NCI-H1694 treated with DMSO at 0.1 percent for 48 hours (cell line): Measurements from ENCODE around the gene NEO1.
"Not testable (repeated sequence)": the region's sequence is repeated elsewhere in the genome, so short reads cannot be mapped to it uniquely, and the experiment has no call there.

Experiments used
- DNase-seq: peaks from one replicate; lab custom pipeline; 2025; lab: John Stamatoyannopoulos, UW

NEO1 gene

DNA sequence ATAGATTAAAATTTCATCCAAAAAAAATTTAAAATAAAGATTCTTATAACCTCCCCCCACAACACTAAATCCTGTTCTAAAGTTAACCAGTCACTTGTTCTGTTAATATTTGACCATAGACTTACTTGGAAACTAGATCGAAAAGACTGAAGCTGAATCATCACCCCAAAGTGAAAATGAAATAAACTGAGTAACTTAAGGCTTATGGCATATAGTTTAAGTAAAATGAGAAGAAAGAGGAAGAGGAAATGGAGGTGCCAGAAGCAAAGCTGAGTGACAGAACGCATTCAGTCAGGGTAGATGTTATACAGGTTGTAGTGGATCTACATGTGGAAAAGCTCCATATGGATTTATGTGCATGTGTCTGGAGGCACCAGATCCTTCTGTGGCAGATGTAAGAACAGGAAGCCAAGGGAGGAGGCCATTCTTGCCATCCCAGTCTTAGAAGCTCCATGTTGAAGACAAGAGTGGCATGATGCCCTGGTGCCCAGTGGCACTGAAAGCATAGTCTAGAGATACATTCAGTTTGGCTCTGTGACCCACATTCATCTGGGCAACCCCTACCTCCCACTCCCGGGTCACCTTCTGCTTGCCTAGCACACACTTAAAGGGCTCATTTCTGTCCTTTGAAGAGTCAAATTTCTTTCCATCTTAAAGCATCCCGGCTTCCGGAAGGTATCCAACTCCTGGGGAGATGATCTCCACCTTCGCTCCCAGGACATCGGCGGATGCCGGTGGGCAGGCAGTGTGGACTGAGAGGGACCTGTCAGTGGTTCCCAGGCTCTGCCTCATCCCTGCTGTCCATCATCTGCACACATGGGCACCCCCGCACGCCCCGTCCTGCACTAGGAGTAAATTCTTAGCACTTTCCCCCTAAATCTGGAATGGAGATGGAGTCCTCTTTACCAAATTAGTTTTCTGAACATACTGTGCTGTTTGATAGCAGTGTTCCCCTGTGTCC is 90.8 kb downstream of the NEO1 start:
- DNase-seq, result no peak

GRCh38 chr15:73143763-73144155 is 91.5 kb downstream of the NEO1 start:
- DNase-seq, result no peak

DNA sequence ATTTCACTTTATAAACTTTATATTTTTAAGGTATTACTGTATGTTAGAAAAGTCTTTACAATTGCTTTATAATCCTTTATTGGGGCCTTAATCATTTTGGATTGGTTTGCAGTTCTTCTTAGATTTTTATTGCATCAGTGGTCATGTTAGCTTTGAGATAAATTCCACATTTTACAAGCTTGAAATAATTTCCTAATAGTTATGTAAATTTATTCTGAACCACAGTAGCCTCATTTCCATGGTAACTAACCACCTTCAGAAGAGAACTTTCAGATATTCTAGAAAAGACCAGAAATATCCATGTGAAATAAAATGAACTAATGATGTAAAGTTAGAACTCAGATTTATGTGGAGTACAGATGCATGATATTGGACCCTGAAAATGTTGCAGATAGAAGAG is 94.2 kb downstream of the NEO1 start:
- DNase-seq, result no peak

DNA sequence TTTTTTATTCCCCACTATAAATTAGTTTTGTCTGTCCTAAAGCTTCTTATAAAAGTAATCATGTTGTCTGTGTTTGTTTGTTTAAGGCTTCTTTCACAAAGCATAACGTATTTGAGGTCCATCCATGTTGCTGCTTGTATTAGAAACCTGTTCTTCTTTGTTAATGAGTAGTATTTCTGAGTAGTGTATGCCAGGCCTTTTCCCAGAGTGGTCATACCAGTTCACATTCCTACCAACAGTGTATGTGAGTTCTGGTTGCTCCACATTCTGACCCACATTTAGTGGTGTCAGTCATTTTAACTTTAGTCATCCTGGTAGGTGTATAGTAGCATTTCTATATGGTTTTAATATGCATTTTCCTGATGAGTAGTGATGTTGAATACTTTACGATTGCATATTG is 98.6 kb downstream of the NEO1 start:
- no peak for DNase-seq

DNA sequence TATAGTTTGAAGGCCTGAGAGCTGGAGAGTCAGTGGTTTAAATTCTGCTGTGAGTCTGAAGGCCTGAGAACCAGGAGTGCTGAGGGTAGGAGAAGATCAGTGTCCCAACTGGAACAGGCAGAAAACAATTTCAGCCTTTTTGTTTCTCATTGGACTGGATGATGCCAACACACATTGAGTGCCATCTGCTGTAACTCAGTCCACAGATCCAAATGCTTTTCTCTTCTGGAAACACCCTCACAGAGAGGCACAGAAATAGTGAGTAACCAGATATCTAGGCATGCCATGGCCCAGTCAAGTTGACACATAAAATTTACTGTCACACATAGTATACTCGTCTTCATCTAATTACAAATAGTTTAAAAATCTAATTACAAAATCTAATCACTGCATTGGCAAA is 100.8 kb downstream of the NEO1 start:
- DNase-seq, result no peak

DNA sequence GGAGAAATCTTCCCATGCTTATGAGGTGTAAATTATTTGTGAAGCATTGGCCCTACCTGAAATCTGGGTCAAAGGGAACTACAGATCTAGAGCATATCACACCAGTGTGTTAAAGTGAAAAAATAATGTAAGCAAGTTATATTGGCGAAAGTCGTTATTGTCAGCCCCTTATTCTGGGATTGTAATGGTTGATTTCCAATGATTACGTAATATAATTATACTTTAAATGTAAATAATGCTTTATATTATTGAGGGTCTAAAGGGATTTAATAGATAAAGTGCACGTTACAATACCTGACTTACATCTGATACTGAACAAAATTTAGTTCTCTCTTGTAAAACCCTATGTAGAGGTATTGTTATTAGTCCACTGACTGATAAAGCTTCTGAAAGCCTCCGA is 101.2 kb downstream of the NEO1 start:
- no peak for DNase-seq

GRCh38 chr15:73156431-73157191 is 104.3 kb downstream of the NEO1 start:
- no peak for DNase-seq

DNA sequence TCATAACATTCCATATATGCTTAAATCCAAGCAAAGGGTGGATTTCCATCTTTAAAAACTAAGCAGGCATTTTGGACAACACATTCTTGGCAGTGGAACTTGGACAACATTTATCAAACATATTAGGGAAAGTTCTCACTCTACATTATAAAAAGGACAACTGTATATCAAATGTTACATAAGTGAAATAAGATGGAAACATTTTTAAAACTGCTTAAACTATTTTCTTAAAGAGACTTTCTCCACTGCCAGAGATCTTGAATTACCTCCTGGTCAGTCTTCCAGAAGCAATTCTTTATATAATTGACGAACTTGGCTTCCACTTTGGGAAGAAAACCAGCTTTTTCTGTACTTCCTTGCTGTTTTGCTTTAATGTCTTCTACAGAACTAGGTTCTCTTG is 109.3 kb downstream of the NEO1 start:
- DNase-seq, result no peak

DNA sequence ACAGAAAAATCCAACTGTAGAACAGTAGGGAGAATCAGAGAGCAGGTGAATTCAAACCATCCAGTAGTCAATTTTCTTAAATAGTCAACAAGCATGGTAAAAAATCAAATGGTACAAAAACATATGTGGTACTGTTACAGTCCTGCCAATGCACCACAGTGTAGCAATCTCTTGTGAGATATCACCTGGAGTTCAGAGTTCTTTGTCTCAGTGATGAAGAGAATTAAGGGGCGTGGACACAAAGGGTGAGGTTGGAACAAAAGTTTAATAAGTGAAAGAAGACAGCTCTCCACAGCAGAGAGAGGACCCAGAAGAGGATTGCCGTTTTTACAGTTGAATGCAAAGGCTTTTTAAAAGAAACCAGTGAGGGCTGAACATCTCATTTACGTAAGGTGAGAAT is 113.2 kb downstream of the NEO1 start:
- DNase-seq, result no peak

- DNase-seq, result no peak
Observed at GRCh38 chr15:73165844-73166243, 113.6 kb downstream of the NEO1 start.

DNA sequence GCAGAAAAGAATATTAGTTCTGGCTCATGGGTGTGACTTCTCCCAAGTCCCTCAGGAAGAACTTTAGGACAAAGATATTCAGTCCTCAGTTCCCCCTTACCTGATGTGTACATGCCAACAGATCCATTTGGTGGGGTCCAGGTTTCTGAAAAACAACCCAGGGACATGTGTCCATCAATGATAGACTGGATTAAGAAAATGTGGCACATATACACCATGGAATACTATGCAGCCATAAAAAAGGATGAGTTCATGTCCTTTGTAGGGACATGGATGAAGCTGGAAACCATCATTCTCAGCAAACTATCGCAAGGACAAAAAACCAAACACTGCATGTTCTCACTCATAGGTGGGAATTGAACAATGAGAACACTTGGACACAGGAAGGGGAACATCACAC is 114.4 kb downstream of the NEO1 start:
- DNase-seq, result not testable (repeated sequence)

GRCh38 chr15:73168487-73168886 is 116.2 kb downstream of the NEO1 start:
- no peak for DNase-seq

DNA sequence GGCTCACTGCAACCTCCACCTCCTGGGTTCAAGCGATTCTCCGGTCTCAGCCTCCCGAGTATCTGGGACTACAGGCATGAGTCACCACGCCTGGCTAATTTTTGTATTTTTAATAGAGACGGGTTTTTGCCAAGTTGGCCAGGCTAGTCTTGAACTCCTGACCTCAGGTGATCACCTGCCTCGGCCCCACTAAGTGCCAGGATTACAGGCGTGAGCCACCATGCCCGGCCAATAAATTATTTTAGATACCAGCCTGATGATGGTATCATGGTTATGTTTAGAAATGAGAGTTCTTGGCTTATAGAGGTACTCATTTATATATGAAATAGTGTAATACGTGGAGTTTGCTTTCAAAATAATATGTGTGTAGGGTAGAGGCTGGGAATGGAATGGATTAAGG is 119.4 kb downstream of the NEO1 start:
- DNase-seq, result no peak

GRCh38 chr15:73172508-73172907 is 120.2 kb downstream of the NEO1 start:
- no peak for DNase-seq

DNA sequence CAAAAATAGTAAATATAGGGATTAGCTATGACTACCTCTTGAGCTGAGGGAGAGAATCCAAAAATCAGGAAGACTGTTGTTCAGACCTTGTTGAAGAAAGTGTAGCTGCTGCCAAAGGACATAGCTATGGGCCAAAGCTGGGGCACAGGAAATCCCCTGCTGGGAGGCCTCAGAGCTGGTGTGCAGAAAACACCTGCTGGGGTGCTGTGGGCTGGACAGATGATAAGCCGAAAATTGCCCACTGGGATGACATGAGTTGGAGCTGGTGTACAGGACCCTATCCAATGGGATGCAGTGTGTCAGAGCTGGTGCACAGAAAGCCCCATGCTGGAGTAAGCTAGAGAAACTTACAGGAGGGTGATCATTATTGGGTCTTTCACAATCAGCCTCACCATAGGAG is 121.9 kb downstream of the NEO1 start:
- no peak for DNase-seq

GRCh38 chr15:73175382-73175781 is 123.1 kb downstream of the NEO1 start:
- DNase-seq, result no peak

- DNase-seq, result no peak
Observed at GRCh38 chr15:73176598-73176997, 124.3 kb downstream of the NEO1 start.

DNA sequence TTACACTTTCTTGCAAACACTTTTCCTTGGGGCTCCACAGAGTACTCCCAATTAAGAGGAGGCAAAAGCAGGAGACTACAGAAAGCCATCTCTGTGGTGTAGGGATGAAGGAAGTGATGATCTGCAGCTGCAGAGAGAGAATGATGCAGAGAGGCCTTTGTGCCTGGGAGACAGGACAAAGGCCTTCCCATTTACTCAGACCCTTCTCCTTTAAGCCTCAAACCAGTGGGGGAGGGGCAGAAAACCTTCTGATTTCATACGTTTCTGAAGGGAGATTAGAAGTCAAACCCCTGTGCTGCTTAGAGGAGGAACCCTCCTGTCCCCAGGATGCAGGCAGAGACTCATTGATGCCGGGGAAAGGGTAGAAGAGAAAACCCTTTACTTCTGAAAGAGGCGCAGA is 130.8 kb downstream of the NEO1 start:
- no peak for DNase-seq

- DNase-seq, result no peak
Observed at GRCh38 chr15:73190189-73190601, 137.9 kb downstream of the NEO1 start.

DNA sequence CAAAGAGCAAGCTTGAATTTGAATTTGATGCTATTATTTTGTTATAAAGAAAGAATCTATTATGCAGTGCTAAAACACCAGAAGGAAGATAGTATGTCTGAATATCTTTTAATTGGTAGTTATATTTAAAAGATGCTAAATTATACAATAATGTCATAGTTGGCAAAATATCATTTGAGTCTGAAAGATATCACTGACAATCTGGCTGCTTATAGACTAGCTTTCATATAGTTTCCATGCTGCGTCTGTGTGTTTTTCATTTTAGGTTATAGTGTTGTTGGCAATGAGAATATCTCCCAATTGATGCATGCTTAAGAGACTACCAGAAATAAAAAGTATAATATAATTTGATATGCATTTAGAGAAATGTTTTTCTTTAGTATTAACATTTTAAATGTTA is 142.9 kb downstream of the NEO1 start:
- no peak for DNase-seq

GRCh38 chr15:73196113-73196512 is 143.8 kb downstream of the NEO1 start:
- no peak for DNase-seq

GRCh38 chr15:73200339-73200738 is 148.1 kb downstream of the NEO1 start:
- DNase-seq, result no peak

- no peak for DNase-seq
Observed at GRCh38 chr15:73210630-73211029, 158.4 kb downstream of the NEO1 start.
